GM12878 (cell line): Measurements from ENCODE around the gene FBXW10B. TPM values are rescaled to one million over a fixed set of nuclear protein-coding genes. Genes with fewer than 3 reads are reported as not detected.

Experiments used
- ATAC-seq: fragments of 200-7000 bp; cut with Tn5 transposase; 3 replicates; pipeline ENCODE4 v1.9.1; 2020; ENCODE audit warnings: mild to moderate bottlenecking, moderate library complexity
- BruUV-seq: library from RNA; stranded (reverse); fragments of 400-500 nt; replicated peaks from 2 replicates; lab custom pipeline; 2021; lab: Mats Ljungman, UMichigan
- CTCF ChIA-PET: fragments of 300-600 bp; sonication (Branson Sonifier 250); formaldehyde crosslinking; extraction: SDS; loops from one replicate; lab custom pipeline; 2021; ENCODE audit warnings: inconsistent platforms; lab: Yijun Ruan, JAX
- POLR2A ChIA-PET: fragments of 350-600 bp; formaldehyde crosslinking; extraction: SDS; loops from one replicate; lab custom pipeline; 2021; ENCODE audit warnings: inconsistent platforms; lab: Charles Lee
- RAD21 ChIA-PET: fragments of 300-600 bp; sonication (Branson Sonifier 250); formaldehyde crosslinking; loops from one replicate; lab custom pipeline; 2023; ENCODE audit warnings: antibody characterized with exemption; ENCODE audit not compliant: unreplicated experiment; lab: Charles Lee
- SMC1A ChIA-PET: fragments of 300-600 bp; sonication (Branson Sonifier 250); formaldehyde crosslinking; loops from one replicate; lab custom pipeline; 2023; ENCODE audit not compliant: unreplicated experiment, uncharacterized antibody; lab: Charles Lee
- DNase-seq: peaks from one replicate; pipeline ENCODE4 v3.0.0-alpha.2; 2011; ENCODE audit warnings: low read depth, low spot score
- FAIRE-seq: peaks from 3 replicates; lab custom pipeline; 2011; peaks lifted over from hg19 to GRCh38; lab: Jason Lieb, UNC
- H2AFZ ChIP-seq: 2 replicates; pipeline ENCODE4 v1.6.0; 2011; ENCODE audit warnings: low read depth, low read length, control low read depth; ENCODE audit not compliant: control insufficient read depth
- H3K27ac ChIP-seq: 2 replicates; pipeline ENCODE4 v1.5.1; 2011; ENCODE audit warnings: control low read depth; ENCODE audit not compliant: control insufficient read depth, insufficient read depth
- H3K27me3 ChIP-seq, 2 experiments: replicated peaks in 1 of 2; 2 replicates each; pipeline versions ENCODE4 v1.6.0 to v1.6.1; 2011; ENCODE audit warnings: low read length in 1 of 2; ENCODE audit not compliant: control insufficient read depth in 2 of 2, insufficient read depth in 2 of 2
- H3K36me3 ChIP-seq, 2 experiments: 2 replicates each; pipeline ENCODE4 v1.5.1; 2011; ENCODE audit warnings: low read length in 1 of 2; ENCODE audit not compliant: control insufficient read depth in 2 of 2, insufficient read depth in 2 of 2
- H3K4me1 ChIP-seq: 2 replicates; pipeline ENCODE4 v1.6.1; 2011; ENCODE audit warnings: mild to moderate bottlenecking, low read length, moderate library complexity, mixed read lengths; ENCODE audit not compliant: control insufficient read depth, insufficient read depth
- H3K4me2 ChIP-seq: 2 replicates; pipeline ENCODE4 v1.6.0; 2011; ENCODE audit warnings: control low read depth; ENCODE audit not compliant: control insufficient read depth, insufficient read depth
- H3K4me3 ChIP-seq: fragments of 200-600 bp; sonication (generic); 2 replicates; pipeline ENCODE4 v1.5.1; 2016
- H3K79me2 ChIP-seq: 2 replicates; pipeline ENCODE4 v1.6.0; 2011; ENCODE audit warnings: low read length; ENCODE audit not compliant: control insufficient read depth, insufficient read depth
- H3K9ac ChIP-seq: 2 replicates; pipeline ENCODE4 v1.8.0; 2011; ENCODE audit warnings: low read length, control low read depth, mixed read lengths; ENCODE audit not compliant: control insufficient read depth, insufficient read depth
- H3K9me3 ChIP-seq: replicated peaks from 3 replicates; pipeline ENCODE4 v1.5.1; 2011; ENCODE audit warnings: mild to moderate bottlenecking, low read length; ENCODE audit not compliant: control insufficient read depth, insufficient read depth
- H4K20me1 ChIP-seq: 2 replicates; pipeline ENCODE4 v1.6.0; 2011; ENCODE audit not compliant: control insufficient read depth, insufficient read depth
- ASH2L ChIP-seq: fragments of 300-600, 200-600 bp; sonication (generic); IDR thresholded peaks from 2 replicates; pipeline ENCODE4 v1.6.1; 2017; ENCODE audit warnings: low read depth, mild to moderate bottlenecking, borderline replicate concordance
- BCL11A ChIP-seq: IDR thresholded peaks from 2 replicates; pipeline ENCODE4 v1.6.1; 2011; ENCODE audit warnings: low read depth, low read length
- E4F1 ChIP-seq: fragments of 450-650 bp; IDR thresholded peaks from 2 replicates; pipeline ENCODE4 v1.6.1; 2018; ENCODE audit warnings: borderline replicate concordance, mild to moderate bottlenecking; ENCODE audit not compliant: partially characterized antibody
- ETV6 ChIP-seq, 2 experiments: fragments of 450-650 bp in 1 of 2; IDR thresholded peaks in 1 of 2; conservative IDR thresholded peaks in 1 of 2; 2 replicates each; pipeline ENCODE4 v1.6.1; 2014; ENCODE audit warnings: antibody characterized with exemption in 1 of 2, borderline replicate concordance in 1 of 2, low read depth in 1 of 2, mild to moderate bottlenecking in 1 of 2, moderate library complexity in 1 of 2
- HDAC2 ChIP-seq: fragments of 200-600 bp; sonication (generic); IDR thresholded peaks from 2 replicates; pipeline ENCODE4 v1.6.1; 2017
- HDAC6 ChIP-seq: fragments of 200-600 bp; sonication (generic); IDR thresholded peaks from one replicate; pipeline ENCODE4 v1.8.0; 2017; ENCODE audit warnings: antibody characterized with exemption; ENCODE audit not compliant: unreplicated experiment
- HDGF ChIP-seq: fragments of 450-650 bp; IDR thresholded peaks from 2 replicates; pipeline ENCODE4 v1.6.1; 2016; ENCODE audit warnings: antibody characterized with exemption
- PML ChIP-seq: IDR thresholded peaks from 2 replicates; pipeline ENCODE4 v1.6.1; 2012; ENCODE audit warnings: low read length, inconsistent platforms
- ZZZ3 ChIP-seq: IDR thresholded peaks from 2 replicates; pipeline ENCODE4 v1.6.1; 2011; ENCODE audit warnings: low read depth; ENCODE audit not compliant: control insufficient read depth, insufficient read length
- WGBS: methylation state at CpG from one replicate; pipeline ENCODE4 v1.1.6; 2016; ENCODE audit warnings: low lambda C conversion rate; ENCODE audit not compliant: insufficient replicate concordance, insufficient coverage; ENCODE audit errors: missing lambda C conversion rate; 5-methylcytosine and 5-hydroxymethylcytosine counted together
- in situ Hi-C: fragments of 300-500 bp; cut with MboI; formaldehyde crosslinking; loops from 9 replicates; pipeline ENCODE4 v1.14.3; 2018; ENCODE audit warnings: mixed read lengths
- intact Hi-C: fragments of 100-400 bp; cut with micrococcal nuclease; formaldehyde crosslinking; loops from one replicate; pipeline ENCODE4 v1.14.2; 2022; ENCODE audit not compliant: unreplicated experiment
- polyA plus RNA-seq, 11 experiments: library from polyadenylated mRNA; depleted of rRNA in 4 of 11; unstranded in 6 of 11; stranded (reverse) in 5 of 11; fragments of >200 nt; fragmentation: Nextera tagmentation in 4 of 11; fragmentation: Illumina TruSeq in 1 of 11; extraction: Ambion mirVana in 4 of 11; extraction: Trizol in 1 of 11; gene quantifications; 1 replicate in 1 of 11; 2 replicates in 10 of 11; pipeline versions ENCODE4 v1.2.1 to v1.2.3, GENCODE V29; 2011 to 2016; ENCODE audit warnings: inconsistent platforms in 2 of 11, missing spikeins in 2 of 11, low read depth in 1 of 11
- total RNA-seq, 4 experiments: library from RNA; depleted of rRNA in 3 of 4; stranded (reverse); fragments of >200 nt in 3 of 4; fragmentation: Illumina TruSeq in 1 of 4; extraction: Trizol in 1 of 4; gene quantifications; 2 replicates each; pipeline versions ENCODE4 v1.2.1 to v1.2.3, GENCODE V29; 2013 to 2021

FBXW10B gene
- total and polyA plus RNA-seq, 10 of the 15 experiments (the other 5 are each of a cell fraction or from before 2014, with no cell fraction given): 0.04 to 0.19 (median 0.11) TPM; not detected in 5

- ATAC-seq (no peak), FAIRE-seq (no peak), DNase-seq (no peak)
- H4K20me1 ChIP-seq: no peaks in the 10 kb centered on the region
- no peaks in the 10 kb centered on the region for H3K79me2 ChIP-seq
- H3K4me2 ChIP-seq: no peak overlapping the region
- POLR2A ChIA-PET: no interaction called here
- CTCF ChIA-PET: no interaction called here
- H3K9ac ChIP-seq: no peak overlapping the region
- no peaks in the 10 kb centered on the region for H3K27me3 ChIP-seq
- RAD21 ChIA-PET: no interaction called here
- H3K27ac ChIP-seq: no peak overlapping the region
- TF ChIP-seq BCL11A: no peak
- no peak for TF ChIP-seq ETV6 (conservative IDR thresholded peaks at IDR 0.05 in 1 of 2, IDR thresholded peaks at IDR 0.05 in 1 of 2; ENCODE audit: borderline replicate concordance in 1 of 2, low read depth in 1 of 2)
- TF ChIP-seq HDGF: no peak
- no peak for TF ChIP-seq ASH2L
- TF ChIP-seq PML: no peak
- no peak for TF ChIP-seq ZZZ3
- TF ChIP-seq HDAC6: no peak
- no peak for TF ChIP-seq HDAC2
- WGBS: 98% methylated on average over 3 of the region's 3 CpGs
- SMC1A ChIA-PET: no interaction called here
- BruUV-seq: no TSS peak
- H3K4me3 ChIP-seq: no peak overlapping the region
- H3K4me1 ChIP-seq: peaks cover 7% of the 10 kb centered on the region
- intact Hi-C loops: no loop called here
- no peaks in the 10 kb centered on the region for H3K9me3 ChIP-seq
- H2AFZ ChIP-seq: no peak overlapping the region
- in situ Hi-C loops: no loop called here
- H3K36me3 ChIP-seq: peaks cover 3% of the 10 kb centered on the region in 2 experiments; a peak in 3 of 4 replicates
Observed at GRCh38 chr17:15660077-15660476, 40.6 kb upstream of the FBXW10B start.

GRCh38 chr17:15659663-15660062 is 40.2 kb upstream of the FBXW10B start:
- no peak for TF ChIP-seq E4F1
- Histone ChIP-seq H3K4me1 (peaks cover 7% of the 10 kb centered on the region), H3K4me2 (no peak overlapping the region), H3K4me3 (no peak overlapping the region), H2AFZ (no peak overlapping the region), H3K27ac (no peak overlapping the region), H3K27me3 (no peaks in the 10 kb centered on the region), H4K20me1 (no peaks in the 10 kb centered on the region), H3K36me3 (peaks cover 3% of the 10 kb centered on the region in 2 experiments; a peak in 3 of 4 replicates), H3K9ac (no peak overlapping the region), H3K9me3 (no peaks in the 10 kb centered on the region), H3K79me2 (no peaks in the 10 kb centered on the region)
- no peak for FAIRE-seq
- POLR2A ChIA-PET: no interaction called here
- no TSS peak for BruUV-seq
- no peak for ATAC-seq
- SMC1A ChIA-PET: no interaction called here
- DNase-seq: no peak
- CTCF ChIA-PET: no interaction called here
- RAD21 ChIA-PET: no interaction called here
- intact Hi-C loops (no loop called here), in situ Hi-C loops (no loop called here)
- WGBS: 98% methylated on average over 4 of the region's 4 CpGs
